MCF 10A (cell line): Measurements from ENCODE around the gene GATA5. TPM values are rescaled to one million over a fixed set of nuclear protein-coding genes. Genes with fewer than 3 reads are reported as not detected.

Experiments used
- BruUV-seq: library from RNA; stranded (reverse); fragments of 400-500 nt; replicated peaks from 2 replicates; lab custom pipeline; 2021; lab: Mats Ljungman, UMichigan
- CTCF ChIA-PET: fragments of 300-600 bp; sonication (Branson Sonifier 250); formaldehyde crosslinking; extraction: SDS; loops from one replicate; lab custom pipeline; 2021; ENCODE audit warnings: antibody characterized with exemption, inconsistent platforms; lab: Yijun Ruan, JAX
- POLR2A ChIA-PET: fragments of 300-600, 350-650 bp; sonication (Branson Sonifier 250); formaldehyde crosslinking; extraction: SDS; loops from one replicate; lab custom pipeline; 2020; ENCODE audit warnings: antibody characterized with exemption, inconsistent platforms; lab: Yijun Ruan, JAX
- DNase-seq: peaks from one replicate; pipeline ENCODE4 v3.0.0-alpha.2; 2018; ENCODE audit not compliant: unreplicated experiment
- H3K27ac Mint-ChIP-seq: one replicate; pipeline ENCODE4 v1.8.0; 2022; ENCODE audit warnings: mild to moderate bottlenecking, low read depth, mixed read lengths; ENCODE audit not compliant: unreplicated experiment
- H3K27me3 Mint-ChIP-seq: one replicate; pipeline ENCODE4 v1.8.0; 2022; ENCODE audit warnings: mixed read lengths; ENCODE audit not compliant: insufficient read depth, unreplicated experiment
- H3K36me3 Mint-ChIP-seq: one replicate; pipeline ENCODE4 v1.8.0; 2022; ENCODE audit warnings: mild to moderate bottlenecking, moderate library complexity, mixed read lengths; ENCODE audit not compliant: insufficient read depth, unreplicated experiment
- H3K4me1 Mint-ChIP-seq: one replicate; pipeline ENCODE4 v1.8.0; 2022; ENCODE audit warnings: mixed read lengths; ENCODE audit not compliant: insufficient read depth, unreplicated experiment
- H3K4me3 Mint-ChIP-seq: one replicate; pipeline ENCODE4 v1.8.0; 2022; ENCODE audit warnings: mild to moderate bottlenecking, moderate library complexity, mixed read lengths; ENCODE audit not compliant: unreplicated experiment
- H3K9me3 Mint-ChIP-seq: one replicate; pipeline ENCODE4 v1.8.0; 2022; ENCODE audit warnings: mixed read lengths; ENCODE audit not compliant: unreplicated experiment
- intact Hi-C: fragments of 100-400 bp; cut with micrococcal nuclease; formaldehyde crosslinking; loops from 2 replicates; pipeline ENCODE4 v1.14.1; 2022
- total RNA-seq: library from RNA; stranded (reverse); gene quantifications from 2 replicates; pipeline ENCODE4 v1.2.3, GENCODE V29; 2022
- TF ChIP-seq, protein P1 (sequence below): fragments of 200-600 bp; IDR thresholded peaks from one replicate; pipeline ENCODE4 v1.8.0; 2022; ENCODE audit warnings: antibody characterized with exemption, mild to moderate bottlenecking; ENCODE audit not compliant: unreplicated experiment

The GATA5 gene
- total RNA-seq, 1 experiment from 2014 or later = not detected

DNA sequence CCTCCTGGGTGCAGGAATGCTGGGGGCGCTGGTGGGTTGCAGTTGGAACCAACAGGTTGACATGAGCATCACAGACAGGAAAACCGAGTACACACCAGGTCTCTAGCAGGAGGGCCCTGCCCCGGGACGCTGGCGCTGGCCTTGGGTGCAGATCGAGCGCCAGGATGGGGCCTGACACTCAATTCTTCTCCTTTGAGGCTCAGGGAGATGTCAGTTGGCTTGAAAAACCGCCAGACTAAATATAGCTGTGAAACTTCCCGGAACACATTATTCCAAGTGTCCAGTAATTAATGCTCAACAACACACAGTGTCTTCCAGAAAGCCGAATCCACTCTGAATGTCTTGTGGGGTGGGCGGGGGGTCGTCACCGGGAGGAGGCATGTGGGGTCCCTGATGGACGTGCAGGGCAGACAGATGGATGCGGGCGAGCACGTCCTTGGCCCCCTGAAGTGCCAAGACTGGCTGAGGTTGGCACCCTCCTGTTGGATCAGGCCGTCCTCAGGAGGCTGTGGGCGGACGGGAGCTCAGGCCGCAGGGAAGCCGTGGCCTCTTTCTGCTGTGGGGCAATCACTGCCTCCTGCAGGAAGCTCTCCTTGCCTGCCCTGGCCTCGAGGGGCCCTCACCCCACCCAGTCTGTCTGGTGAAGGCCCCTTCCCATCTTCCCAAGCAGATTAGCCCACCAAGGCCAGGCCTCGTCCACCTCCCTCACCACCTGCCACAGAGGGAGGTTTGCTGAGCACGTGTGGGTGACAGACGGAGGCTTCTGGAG, 19.4 kb upstream of the GATA5 start:
- Mint-ChIP-seq H3K27me3 (no peaks in the 10 kb centered on the region), H3K4me1 (peaks cover under 1% of the 10 kb centered on the region)
- CTCF ChIA-PET = interaction anchor here (0.7 to 2.5 kb wide), 6 partner anchors 13 to 313 kb away, joined by 3 to 17 read pairs (median 4); no protein-coding TSS in a partner anchor

DNA sequence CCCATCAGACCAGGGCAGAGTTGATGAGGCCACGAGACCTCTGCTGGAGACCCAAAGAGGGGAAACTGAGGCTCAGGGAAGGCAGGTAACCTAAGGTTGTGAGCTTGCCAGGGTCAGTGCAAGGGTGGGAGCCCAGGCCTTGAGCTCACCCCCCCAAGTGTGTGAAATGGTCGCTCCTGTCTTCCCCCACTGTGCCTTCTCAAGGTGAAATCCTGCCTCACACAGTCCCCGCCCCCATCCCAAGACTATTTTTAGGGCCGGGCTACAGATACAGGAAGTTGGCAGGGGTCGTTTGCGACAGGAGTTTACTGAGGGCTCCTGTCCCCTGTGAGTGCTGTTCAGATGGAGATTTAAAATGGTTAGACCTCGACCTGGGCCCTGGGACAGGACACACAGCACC, 18.7 kb upstream of the GATA5 start:
- H3K4me3 Mint-ChIP-seq = no peak overlapping the region
- ChIA-PET CTCF (interaction anchor here (0.6 to 2.5 kb wide), 6 partner anchors 14 to 315 kb away, joined by 3 to 17 read pairs (median 3); no protein-coding TSS in a partner anchor), POLR2A (no interaction called here)
- no peak for DNase-seq
- H3K36me3 Mint-ChIP-seq = no peaks in the 10 kb centered on the region
- BruUV-seq = no TSS peak
- H3K27ac Mint-ChIP-seq = no peak overlapping the region
- H3K4me1 Mint-ChIP-seq = no peaks in the 10 kb centered on the region
- intact Hi-C loops = no loop called here
- no peaks in the 10 kb centered on the region for H3K27me3 Mint-ChIP-seq
- no peaks in the 10 kb centered on the region for H3K9me3 Mint-ChIP-seq
- TF ChIP-seq, protein P1, sequence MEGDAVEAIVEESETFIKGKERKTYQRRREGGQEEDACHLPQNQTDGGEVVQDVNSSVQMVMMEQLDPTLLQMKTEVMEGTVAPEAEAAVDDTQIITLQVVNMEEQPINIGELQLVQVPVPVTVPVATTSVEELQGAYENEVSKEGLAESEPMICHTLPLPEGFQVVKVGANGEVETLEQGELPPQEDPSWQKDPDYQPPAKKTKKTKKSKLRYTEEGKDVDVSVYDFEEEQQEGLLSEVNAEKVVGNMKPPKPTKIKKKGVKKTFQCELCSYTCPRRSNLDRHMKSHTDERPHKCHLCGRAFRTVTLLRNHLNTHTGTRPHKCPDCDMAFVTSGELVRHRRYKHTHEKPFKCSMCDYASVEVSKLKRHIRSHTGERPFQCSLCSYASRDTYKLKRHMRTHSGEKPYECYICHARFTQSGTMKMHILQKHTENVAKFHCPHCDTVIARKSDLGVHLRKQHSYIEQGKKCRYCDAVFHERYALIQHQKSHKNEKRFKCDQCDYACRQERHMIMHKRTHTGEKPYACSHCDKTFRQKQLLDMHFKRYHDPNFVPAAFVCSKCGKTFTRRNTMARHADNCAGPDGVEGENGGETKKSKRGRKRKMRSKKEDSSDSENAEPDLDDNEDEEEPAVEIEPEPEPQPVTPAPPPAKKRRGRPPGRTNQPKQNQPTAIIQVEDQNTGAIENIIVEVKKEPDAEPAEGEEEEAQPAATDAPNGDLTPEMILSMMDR = no peak

More for the DNA sequence above, 19.4 kb upstream of the GATA5 start:
- Mint-ChIP-seq H3K9me3 (no peaks in the 10 kb centered on the region), H3K4me3 (no peak overlapping the region), H3K27ac (no peak overlapping the region), H3K36me3 (no peaks in the 10 kb centered on the region)
- TF ChIP-seq, protein P1 = no peak
- POLR2A ChIA-PET = no interaction called here
- intact Hi-C loops = no loop called here
- DNase-seq = no peak
- no TSS peak for BruUV-seq

DNA sequence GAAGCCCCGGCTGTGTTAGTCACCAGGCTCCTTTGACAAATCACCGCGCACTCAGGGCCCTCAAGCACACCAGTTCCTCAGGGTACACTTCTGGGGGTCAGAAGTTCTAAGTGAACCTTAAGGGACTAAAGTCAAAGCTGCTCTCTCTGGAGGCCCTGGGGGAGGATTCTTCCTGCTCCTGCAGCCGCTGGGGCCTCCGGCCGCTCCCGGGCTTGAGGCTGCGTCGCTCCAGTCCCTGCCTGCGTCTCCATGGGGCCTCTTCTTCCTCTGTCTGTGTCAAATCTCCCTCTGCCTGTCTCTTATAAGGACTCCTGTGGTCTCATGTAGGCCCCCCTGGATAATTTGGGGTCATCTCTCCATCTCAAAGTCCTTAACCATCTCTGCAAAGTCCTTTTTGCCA, 18.1 kb upstream of the GATA5 start:
- Mint-ChIP-seq H3K4me1 (no peaks in the 10 kb centered on the region), H3K9me3 (no peaks in the 10 kb centered on the region), H3K4me3 (no peak overlapping the region), H3K27ac (no peak overlapping the region), H3K27me3 (no peaks in the 10 kb centered on the region), H3K36me3 (no peaks in the 10 kb centered on the region)
- TF ChIP-seq, protein P1 = no peak
- intact Hi-C loops = no loop called here
- ChIA-PET POLR2A (no interaction called here), CTCF (interaction anchor here (0.6 to 2.5 kb wide), 4 partner anchors 23 to 316 kb away, joined by 3 to 17 read pairs (median 3); no protein-coding TSS in a partner anchor)
- no TSS peak for BruUV-seq
- no peak for DNase-seq

DNA sequence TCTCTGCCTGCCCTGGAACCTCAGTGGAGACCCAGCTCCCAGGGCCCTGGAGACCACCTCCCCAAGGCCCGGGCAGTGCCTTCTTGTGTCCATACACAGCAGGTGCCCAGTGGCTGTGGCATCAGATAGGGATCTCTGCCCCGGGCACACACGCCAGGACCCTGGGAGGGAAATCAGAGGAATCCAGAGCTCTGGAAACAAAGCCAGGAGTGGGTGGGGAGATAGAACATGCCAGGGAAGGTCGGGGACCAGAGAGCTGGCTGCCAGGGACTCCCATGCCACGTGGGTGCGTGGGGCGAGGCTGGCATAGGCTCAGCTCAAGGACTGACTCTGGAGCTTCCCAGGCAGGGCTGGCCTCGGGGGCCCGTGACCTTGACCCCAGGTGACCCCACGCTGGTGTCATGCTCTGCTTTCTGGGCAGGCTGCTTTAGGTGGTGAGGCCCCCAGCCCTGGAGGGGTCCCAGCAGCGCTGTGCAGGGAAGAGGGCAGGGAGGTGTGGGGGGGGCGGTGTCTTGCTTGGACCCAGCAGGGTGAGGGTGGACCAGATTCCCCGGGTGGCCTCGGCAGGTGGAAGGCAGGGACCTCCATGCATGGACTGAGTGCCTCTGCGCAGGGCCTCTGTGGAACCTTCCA, 17.6 kb upstream of the GATA5 start:
- POLR2A ChIA-PET = interaction anchor here (0.6 to 1.3 kb wide), 2 partner anchors 56 to 94 kb away, joined by 3 read pairs; no protein-coding TSS in a partner anchor
- BruUV-seq = no TSS peak
- CTCF ChIA-PET = interaction anchor here (0.6 to 2.5 kb wide), 5 partner anchors 8 to 315 kb away, joined by 3 to 17 read pairs (median 3); no protein-coding TSS in a partner anchor
- Mint-ChIP-seq H3K4me3 (no peak overlapping the region), H3K27me3 (no peaks in the 10 kb centered on the region), H3K9me3 (no peaks in the 10 kb centered on the region), H3K36me3 (no peaks in the 10 kb centered on the region), H3K27ac (no peak overlapping the region), H3K4me1 (no peaks in the 10 kb centered on the region)
- TF ChIP-seq, protein P1 = no peak
- DNase-seq = no peak
- intact Hi-C loops = no loop called here
